Liver (tissue), 9 donors: Measurements from ENCODE around the gene ALDH1L1. TPM values are rescaled to one million over a fixed set of nuclear protein-coding genes. Genes with fewer than 3 reads are reported as not detected.

Experiments used
- DNase-seq: peaks from one replicate; pipeline ENCODE4 v3.0.0-alpha.2; 2017; ENCODE audit warnings: low spot score
- H3K27ac ChIP-seq, 2 donors: one replicate each; pipeline ENCODE4 v1.7.0; 2013; ENCODE audit warnings: inconsistent platforms in 2 of 2, low read length in 2 of 2, control low read depth in 1 of 2, low read depth in 1 of 2, mild to moderate bottlenecking in 1 of 2
- H3K27me3 ChIP-seq, 4 donors: one replicate each; pipeline versions ENCODE4 v1.6.1 to v1.7.0; 2013; ENCODE audit warnings: low read length in 3 of 4, inconsistent platforms in 1 of 4, mild to moderate bottlenecking in 1 of 4, moderate library complexity in 1 of 4; ENCODE audit not compliant: control insufficient read depth in 4 of 4, insufficient read depth in 4 of 4
- H3K36me3 ChIP-seq, 4 donors: one replicate each; pipeline versions ENCODE4 v1.6.1 to v1.7.0; 2013; ENCODE audit warnings: low read length in 3 of 4, mild to moderate bottlenecking in 3 of 4, low read depth in 1 of 4, moderate library complexity in 1 of 4; ENCODE audit not compliant: control insufficient read depth in 4 of 4, insufficient read depth in 3 of 4
- H3K4me1 ChIP-seq, 4 donors: one replicate each; pipeline versions ENCODE4 v1.6.1 to v1.7.0; 2013; ENCODE audit warnings: low read length in 3 of 4, mild to moderate bottlenecking in 3 of 4, moderate library complexity in 1 of 4; ENCODE audit not compliant: control insufficient read depth in 4 of 4, insufficient read depth in 4 of 4
- H3K4me3 ChIP-seq, 3 donors: one replicate each; pipeline versions ENCODE4 v1.6.1 to v1.7.0; 2013; ENCODE audit warnings: low read length in 3 of 3, control low read depth in 1 of 3, low read depth in 1 of 3, mild to moderate bottlenecking in 1 of 3
- H3K9ac ChIP-seq, 2 donors: one replicate each; pipeline ENCODE4 v1.7.0; 2013; ENCODE audit warnings: low read length in 2 of 2, mild to moderate bottlenecking in 2 of 2, moderate library complexity in 2 of 2, control low read depth in 1 of 2, low read depth in 1 of 2
- H3K9me3 ChIP-seq, 4 donors: one replicate each; pipeline versions ENCODE4 v1.6.1 to v1.7.0; 2013; ENCODE audit warnings: low read length in 3 of 4; ENCODE audit not compliant: control insufficient read depth in 4 of 4
- ATF3 ChIP-seq: IDR thresholded peaks from 2 replicates; pipeline ENCODE4 v1.6.1; 2016; ENCODE audit warnings: antibody characterized with exemption
- CTCF ChIP-seq: fragments of 150-350 bp; IDR thresholded peaks from 2 replicates; pipeline ENCODE4 v1.5.1; 2017; ENCODE audit warnings: improper control_type of control experiment, low read depth, low read length; ENCODE audit not compliant: missing input control
- FOXA1 ChIP-seq: IDR thresholded peaks from 2 replicates; pipeline ENCODE4 v1.6.1; 2016; ENCODE audit warnings: antibody characterized with exemption
- FOXA2 ChIP-seq: IDR thresholded peaks from 2 replicates; pipeline ENCODE4 v1.6.1; 2016; ENCODE audit warnings: antibody characterized with exemption
- GABPA ChIP-seq, 2 donors: IDR thresholded peaks in 1 of 2; conservative IDR thresholded peaks in 1 of 2; 2 replicates each; pipeline ENCODE4 v1.6.1; 2016; ENCODE audit warnings: antibody characterized with exemption in 2 of 2, mild to moderate bottlenecking in 1 of 2, moderate library complexity in 1 of 2
- HNF4A ChIP-seq, 2 donors: conservative IDR thresholded peaks; 2 replicates each; pipeline ENCODE4 v1.6.1; 2016; ENCODE audit warnings: antibody characterized with exemption in 2 of 2, mild to moderate bottlenecking in 2 of 2
- HNF4G ChIP-seq: IDR thresholded peaks from 2 replicates; pipeline ENCODE4 v1.6.1; 2016; ENCODE audit warnings: antibody characterized with exemption
- JUND ChIP-seq, 2 donors: IDR thresholded peaks; 2 replicates each; pipeline ENCODE4 v1.6.1; 2016; ENCODE audit warnings: antibody characterized with exemption in 2 of 2
- MAX ChIP-seq: IDR thresholded peaks from 2 replicates; pipeline ENCODE4 v1.6.1; 2016; ENCODE audit warnings: antibody characterized with exemption
- NR2F2 ChIP-seq: IDR thresholded peaks from 2 replicates; pipeline ENCODE4 v1.6.1; 2016; ENCODE audit warnings: antibody characterized with exemption
- RAD21 ChIP-seq, 2 donors: IDR thresholded peaks; 2 replicates each; pipeline ENCODE4 v1.6.1; 2016; ENCODE audit warnings: antibody characterized with exemption in 2 of 2, mild to moderate bottlenecking in 2 of 2
- REST ChIP-seq: IDR thresholded peaks from 2 replicates; pipeline ENCODE4 v1.6.1; 2016; ENCODE audit warnings: antibody characterized with exemption, mild to moderate bottlenecking
- RXRA ChIP-seq, 2 donors: IDR thresholded peaks; 2 replicates each; pipeline ENCODE4 v1.6.1; 2017 to 2018; ENCODE audit warnings: antibody characterized with exemption in 2 of 2, mild to moderate bottlenecking in 1 of 2
- SP1 ChIP-seq: IDR thresholded peaks from 2 replicates; pipeline ENCODE4 v1.6.1; 2018; ENCODE audit warnings: antibody characterized with exemption, mild to moderate bottlenecking
- TAF1 ChIP-seq: conservative IDR thresholded peaks from 2 replicates; pipeline ENCODE4 v1.6.1; 2016; ENCODE audit warnings: antibody characterized with exemption, mild to moderate bottlenecking
- YY1 ChIP-seq: IDR thresholded peaks from 2 replicates; pipeline ENCODE4 v1.6.1; 2016; ENCODE audit warnings: antibody characterized with exemption, mild to moderate bottlenecking
- ZBTB33 ChIP-seq: IDR thresholded peaks from 2 replicates; pipeline ENCODE4 v1.6.1; 2016; ENCODE audit warnings: antibody characterized with exemption
- WGBS: extraction: QIAGEN DNeasy Blood & Tissue Kit; methylation state at CpG from one replicate; pipeline ENCODE4 v1.1.7; 2013; 5-methylcytosine and 5-hydroxymethylcytosine counted together
- polyA plus RNA-seq, 2 donors: library from polyadenylated mRNA; stranded (reverse) in 1 of 2; unstranded in 1 of 2; fragments of 200-250 nt in 1 of 2; fragments of >200 nt in 1 of 2; fragmentation: Nextera tagmentation in 1 of 2; extraction: Ambion mirVana in 1 of 2; gene quantifications; one replicate each; pipeline versions ENCODE4 v1.2.1 to v1.2.3, GENCODE V29; 2013 to 2015
- total RNA-seq, 2 donors: library from RNA; depleted of rRNA; stranded (reverse); fragments of >200 nt; gene quantifications; one replicate each; pipeline ENCODE4 v1.2.3, GENCODE V29; 2014
- donor health status: healthy.
- donor health status: healthy.
- donor health status: healthy.
- donor health status: healthy.
- donor health status: healthy.

Gene ALDH1L1
- total and polyA plus RNA-seq, 4 donors = 46.7 to 234 (median 147) TPM

- H3K9me3 ChIP-seq = no peaks in the 10 kb centered on the region
- no peak for TF ChIP-seq MAX
- no peak for TF ChIP-seq ZBTB33
- TF ChIP-seq GABPA (IDR thresholded peaks at IDR 0.05 in 1 of 2, conservative IDR thresholded peaks at IDR 0.05 in 1 of 2) = no peak
- TF ChIP-seq ATF3 = no peak
- TF ChIP-seq SP1 = no peak
- no peak for TF ChIP-seq CTCF
- no peak for TF ChIP-seq NR2F2
- no peak for TF ChIP-seq TAF1
- no peak for TF ChIP-seq RXRA (IDR thresholded peaks at IDR 0.05)
- no peak for TF ChIP-seq RAD21 (IDR thresholded peaks at IDR 0.05)
- TF ChIP-seq JUND (IDR thresholded peaks at IDR 0.05) = no peak
- no peak for TF ChIP-seq YY1
- no peak for TF ChIP-seq REST
- TF ChIP-seq HNF4A (conservative IDR thresholded peaks at IDR 0.05) = no peak
- no peak for TF ChIP-seq FOXA1
- no peaks in the 10 kb centered on the region for H3K4me1 ChIP-seq
- WGBS = 95% methylated on average over 4 of the region's 4 CpGs
- peaks cover 10 to 41% (median 20%) of the 10 kb centered on the region in 4 donors for H3K36me3 ChIP-seq
- no peaks in the 10 kb centered on the region for H3K27me3 ChIP-seq
- H3K4me3 ChIP-seq = no peak overlapping the region
- no peak for DNase-seq
- H3K9ac ChIP-seq = no peak overlapping the region
- H3K27ac ChIP-seq = no peak overlapping the region
Measured at GRCh38 chr3:126100269-126100633, 80.1 kb downstream of the ALDH1L1 start.

- WGBS = 85% methylated on average over 2 of the region's 2 CpGs
- TF ChIP-seq HNF4A (conservative IDR thresholded peaks at IDR 0.05) = no peak
- TF ChIP-seq FOXA1 = no peak
- no peak for TF ChIP-seq FOXA2
- no peak for TF ChIP-seq TAF1
- TF ChIP-seq MAX = no peak
- TF ChIP-seq YY1 = no peak
- no peak for TF ChIP-seq ATF3
- TF ChIP-seq HNF4G = no peak
- no peak for TF ChIP-seq NR2F2
- no peak for TF ChIP-seq JUND (IDR thresholded peaks at IDR 0.05)
- no peak for TF ChIP-seq RXRA (IDR thresholded peaks at IDR 0.05)
- no peak for TF ChIP-seq REST
- TF ChIP-seq SP1 = no peak
- TF ChIP-seq CTCF = no peak
Measured at GRCh38 chr3:126098391-126098858, 82.0 kb downstream of the ALDH1L1 start.

More at GRCh38 chr3:126098391-126098858, 82.0 kb downstream of the ALDH1L1 start:
- peaks cover 4 to 23% (median 10%) of the 10 kb centered on the region in 4 donors for H3K36me3 ChIP-seq
- H3K9me3 ChIP-seq = no peaks in the 10 kb centered on the region
- no peak for DNase-seq
- no peak overlapping the region for H3K4me3 ChIP-seq
- H3K27me3 ChIP-seq = no peaks in the 10 kb centered on the region
- H3K9ac ChIP-seq = no peak overlapping the region
- H3K27ac ChIP-seq = no peak overlapping the region
- no peaks in the 10 kb centered on the region for H3K4me1 ChIP-seq
